Activated T-cell treated with anti-CD3 and anti-CD28 coated beads, Interleukin-2, amount 50 U/mL, for 4 hours (primary cell): ENCODE results near the gene NAV2. TPM values are rescaled to one million over a fixed set of nuclear protein-coding genes. Genes with fewer than 3 reads are reported as not detected.

Source experiments
- ATAC-seq, 2 donors: fragments of 200-7000 bp; cut with Tn5 transposase; one replicate each; pipeline ENCODE4 v1.10.0; 2021
- DNase-seq: peaks from one replicate; pipeline ENCODE4 v3.0.0-alpha.2; 2020
- H3K27me3 Mint-ChIP-seq: one replicate; pipeline ENCODE4 v1.8.0; 2021; ENCODE audit warnings: low read depth, mixed read lengths
- H3K36me3 Mint-ChIP-seq: one replicate; pipeline ENCODE4 v1.8.0; 2022; ENCODE audit warnings: mixed read lengths; ENCODE audit not compliant: insufficient read depth
- H3K4me1 Mint-ChIP-seq: one replicate; pipeline ENCODE4 v1.8.0; 2021; ENCODE audit warnings: low read depth, mixed read lengths
- H3K4me3 Mint-ChIP-seq: one replicate; pipeline ENCODE4 v1.8.0; 2021; ENCODE audit warnings: mild to moderate bottlenecking, moderate library complexity, mixed read lengths
- H3K9me3 Mint-ChIP-seq: one replicate; pipeline ENCODE4 v1.8.0; 2021; ENCODE audit warnings: mixed read lengths
- total RNA-seq, 3 donors: library from RNA; stranded (reverse); gene quantifications; one replicate each; pipeline ENCODE4 v1.2.1, GENCODE V29; 2021

Gene NAV2
- total RNA-seq, 3 donors from 2014 or later, result 0.08 to 0.60 (median 0.35) TPM

DNA sequence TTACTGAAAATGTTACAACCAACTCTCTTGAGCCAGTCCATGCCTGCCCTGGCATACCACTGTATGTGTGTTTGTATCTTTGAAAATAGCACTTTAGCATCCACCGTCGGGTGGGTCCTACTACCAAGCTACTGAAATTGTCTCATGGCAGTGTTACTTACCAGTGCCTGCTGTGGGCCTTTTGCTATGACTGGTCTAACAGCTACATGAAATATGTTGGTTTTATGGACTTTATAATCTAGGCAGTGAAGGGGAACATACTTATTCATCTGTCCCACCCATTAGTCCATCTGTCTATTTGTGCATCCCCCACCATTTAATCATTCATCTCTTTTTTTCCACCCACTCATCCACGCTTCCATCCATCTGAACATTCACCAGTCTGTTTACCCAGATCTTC lies 106.0 kb downstream of the NAV2 start:
- Mint-ChIP-seq H3K9me3 (no peaks in the 10 kb centered on the region), H3K4me3 (no peak overlapping the region), H3K4me1 (no peaks in the 10 kb centered on the region), H3K27me3 (peaks cover 11% of the 10 kb centered on the region), H3K36me3 (no peaks in the 10 kb centered on the region)
- DNase-seq (no peak), ATAC-seq (no peak)

DNA sequence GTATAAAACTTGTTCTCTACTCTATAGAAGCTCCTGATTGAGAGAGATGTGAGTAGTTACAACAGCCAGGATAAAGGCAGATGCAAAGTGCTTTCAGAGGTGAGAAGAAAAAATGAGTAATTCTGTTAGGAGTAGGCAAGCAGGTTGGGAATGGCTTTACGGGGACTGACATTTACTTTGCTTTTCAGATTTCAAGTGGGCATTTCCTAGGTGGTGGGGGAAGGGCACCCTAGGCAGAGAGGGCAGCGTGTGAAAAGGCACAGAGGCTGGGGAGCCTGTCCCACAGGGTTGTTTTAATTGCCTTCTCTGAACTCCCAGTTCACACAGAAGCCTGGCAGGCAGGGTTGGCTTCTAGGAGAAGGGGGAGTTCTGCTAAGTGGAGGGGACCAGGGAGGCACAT lies 106.5 kb downstream of the NAV2 start:
- H3K4me3 Mint-ChIP-seq, result no peak overlapping the region
- no peaks in the 10 kb centered on the region for H3K4me1 Mint-ChIP-seq
- H3K36me3 Mint-ChIP-seq, result no peaks in the 10 kb centered on the region
- no peaks in the 10 kb centered on the region for H3K9me3 Mint-ChIP-seq
- ATAC-seq, result no peak
- peaks cover 12% of the 10 kb centered on the region for H3K27me3 Mint-ChIP-seq
- DNase-seq, result no peak

DNA sequence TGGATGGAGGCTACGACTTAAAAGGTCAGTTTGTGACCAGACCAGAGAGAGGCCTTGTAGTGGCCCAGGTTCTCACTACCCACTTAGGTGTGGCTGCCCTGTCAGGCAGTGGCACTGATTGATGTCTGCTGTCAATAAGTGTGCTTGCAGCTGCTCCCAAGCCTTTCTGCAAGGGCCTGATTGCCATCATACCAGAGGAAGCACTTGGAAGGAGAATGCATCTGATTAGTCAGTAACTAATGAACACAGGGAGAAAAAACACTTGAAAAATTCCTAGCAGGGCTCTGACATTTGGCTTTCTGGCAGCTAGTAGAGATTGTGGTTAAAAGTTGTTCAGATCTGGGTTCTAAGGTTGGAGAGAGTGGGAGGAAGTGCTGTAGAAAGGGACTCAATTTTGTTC lies 107.5 kb downstream of the NAV2 start:
- no peaks in the 10 kb centered on the region for H3K9me3 Mint-ChIP-seq
- DNase-seq (no peak), ATAC-seq (no peak)
- no peak overlapping the region for H3K4me3 Mint-ChIP-seq
- no peaks in the 10 kb centered on the region for H3K36me3 Mint-ChIP-seq
- peaks cover 12% of the 10 kb centered on the region for H3K27me3 Mint-ChIP-seq
- H3K4me1 Mint-ChIP-seq, result no peaks in the 10 kb centered on the region

DNA sequence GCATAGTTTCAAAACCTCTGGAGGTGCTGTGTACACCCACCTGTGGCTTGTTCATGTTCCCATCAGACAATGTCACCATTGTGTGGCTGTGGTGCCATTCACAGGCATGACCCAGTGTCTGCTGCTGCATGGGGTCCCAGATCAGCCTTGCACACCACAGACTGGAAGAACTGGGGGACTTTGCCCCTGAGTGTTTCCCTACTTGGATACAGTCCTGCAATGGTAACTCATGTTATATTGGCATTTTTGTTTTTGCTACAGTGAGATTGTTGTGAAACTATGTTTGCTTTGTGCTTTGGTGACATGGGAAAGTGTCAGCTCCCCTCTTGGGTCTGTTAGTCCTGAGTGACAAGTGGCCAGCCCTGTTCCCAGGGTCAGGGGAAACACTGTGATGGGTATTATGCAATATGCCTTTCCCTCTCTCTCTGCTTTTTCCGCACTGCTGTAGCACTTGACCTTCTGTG lies 108.8 kb downstream of the NAV2 start:
- H3K36me3 Mint-ChIP-seq, result no peaks in the 10 kb centered on the region
- peaks cover 12% of the 10 kb centered on the region for H3K27me3 Mint-ChIP-seq
- no peaks in the 10 kb centered on the region for H3K9me3 Mint-ChIP-seq
- ATAC-seq (no peak), DNase-seq (no peak)
- no peak overlapping the region for H3K4me3 Mint-ChIP-seq
- no peaks in the 10 kb centered on the region for H3K4me1 Mint-ChIP-seq

DNA sequence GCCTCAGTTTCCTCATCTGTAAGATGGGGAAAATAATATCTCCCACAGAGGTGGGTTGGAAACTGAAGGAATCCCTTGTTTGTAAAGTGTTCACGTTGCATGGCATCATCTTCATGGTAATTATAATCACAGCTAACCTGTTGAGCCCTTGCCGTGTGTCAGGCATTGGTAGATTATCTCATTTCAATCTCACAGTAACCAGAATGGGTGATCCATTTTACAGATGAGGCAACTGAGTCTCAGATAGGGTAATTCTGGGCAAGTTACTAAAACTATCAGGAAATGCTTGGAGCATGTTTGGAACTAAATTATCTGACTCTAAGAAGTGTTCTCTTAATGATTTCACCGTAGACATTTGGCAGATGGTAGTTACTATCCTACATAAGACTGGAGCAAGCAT lies 109.4 kb downstream of the NAV2 start:
- Mint-ChIP-seq H3K4me1 (no peaks in the 10 kb centered on the region), H3K27me3 (peaks cover 12% of the 10 kb centered on the region), H3K36me3 (no peaks in the 10 kb centered on the region), H3K9me3 (no peaks in the 10 kb centered on the region), H3K4me3 (no peak overlapping the region)
- no peak for ATAC-seq
- DNase-seq, result no peak

DNA sequence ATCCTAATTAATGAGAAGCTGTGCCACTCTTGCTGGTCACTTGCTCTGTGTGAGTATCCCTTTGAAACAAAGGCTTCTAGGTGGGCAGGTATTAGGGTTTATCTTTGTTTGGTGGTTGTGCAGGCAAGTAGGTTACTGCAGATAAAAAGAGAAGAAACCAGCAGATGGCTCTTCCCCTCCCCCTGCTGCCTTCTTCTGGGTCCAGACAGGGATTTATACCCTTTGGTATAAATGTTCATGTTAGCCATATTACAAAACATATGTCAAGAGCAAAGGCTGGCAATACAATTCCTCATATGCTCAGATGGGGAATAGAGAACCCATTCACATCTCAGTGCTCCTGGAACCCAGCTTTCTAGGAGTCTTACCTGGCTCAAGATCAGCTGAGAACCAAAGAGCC lies 109.9 kb downstream of the NAV2 start:
- ATAC-seq, result no peak
- H3K4me3 Mint-ChIP-seq, result no peak overlapping the region
- no peaks in the 10 kb centered on the region for H3K9me3 Mint-ChIP-seq
- no peak for DNase-seq
- no peaks in the 10 kb centered on the region for H3K36me3 Mint-ChIP-seq
- no peaks in the 10 kb centered on the region for H3K4me1 Mint-ChIP-seq
- H3K27me3 Mint-ChIP-seq, result peaks cover 12% of the 10 kb centered on the region

DNA sequence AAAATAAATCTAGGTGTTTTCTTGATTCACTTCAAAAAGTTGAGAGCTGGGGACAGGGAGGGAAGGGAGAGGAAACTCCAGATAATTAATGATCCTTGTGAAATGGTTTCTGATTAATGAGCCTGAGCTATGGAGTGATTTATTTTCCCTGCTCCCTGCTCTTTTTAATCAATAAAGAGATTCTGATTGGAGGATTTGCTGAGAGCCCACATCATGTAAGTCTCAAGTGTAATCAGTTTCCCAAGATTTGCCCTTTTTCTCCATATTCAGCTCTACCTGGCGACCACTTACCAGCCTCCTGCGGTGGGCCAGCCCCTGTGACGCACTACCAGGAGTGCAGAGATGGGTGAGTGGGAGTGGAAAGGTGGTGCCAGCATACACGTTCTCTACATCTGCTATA lies 114.0 kb downstream of the NAV2 start:
- Mint-ChIP-seq H3K4me1 (no peaks in the 10 kb centered on the region), H3K27me3 (peaks cover 9% of the 10 kb centered on the region), H3K4me3 (no peak overlapping the region), H3K9me3 (no peaks in the 10 kb centered on the region), H3K36me3 (no peaks in the 10 kb centered on the region)
- DNase-seq (no peak), ATAC-seq (no peak)

DNA sequence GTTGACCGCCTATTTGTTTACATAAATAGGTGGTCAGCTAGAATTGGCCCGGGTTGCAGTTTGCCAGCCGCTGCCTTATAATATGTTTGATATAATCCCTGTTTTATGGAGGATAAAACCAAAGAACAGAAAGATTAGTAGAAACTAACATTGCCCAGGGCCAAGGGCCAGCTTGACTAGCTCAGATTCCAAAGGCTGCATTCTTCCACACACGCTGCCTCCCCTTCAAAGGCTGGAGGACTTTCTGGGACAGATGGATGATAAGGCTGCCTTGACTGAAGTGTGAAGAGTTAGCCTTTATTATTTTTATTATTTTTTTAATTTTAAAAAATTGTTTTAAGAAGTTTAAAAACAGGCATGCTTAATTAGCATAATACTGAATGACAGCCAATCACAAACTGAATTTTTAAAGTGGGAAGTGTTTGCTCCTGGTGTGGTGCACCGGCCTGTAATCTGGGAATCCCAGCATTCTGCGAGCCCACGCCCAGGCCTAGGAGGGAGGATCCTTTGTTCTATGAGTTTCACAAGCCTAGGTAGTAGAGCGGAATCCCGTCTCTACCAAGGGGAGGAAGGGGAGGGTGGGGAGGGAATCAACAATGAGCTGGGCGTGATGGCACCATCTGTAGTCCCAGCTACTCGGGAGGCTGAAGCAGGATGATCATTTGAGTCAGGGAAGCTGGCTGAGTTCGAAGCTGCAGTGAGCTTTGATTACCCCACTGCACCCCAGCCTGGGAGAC lies 114.9 kb downstream of the NAV2 start:
- Mint-ChIP-seq H3K4me3 (no peak overlapping the region), H3K27me3 (peaks cover 3% of the 10 kb centered on the region)
- DNase-seq, result no peak

DNA sequence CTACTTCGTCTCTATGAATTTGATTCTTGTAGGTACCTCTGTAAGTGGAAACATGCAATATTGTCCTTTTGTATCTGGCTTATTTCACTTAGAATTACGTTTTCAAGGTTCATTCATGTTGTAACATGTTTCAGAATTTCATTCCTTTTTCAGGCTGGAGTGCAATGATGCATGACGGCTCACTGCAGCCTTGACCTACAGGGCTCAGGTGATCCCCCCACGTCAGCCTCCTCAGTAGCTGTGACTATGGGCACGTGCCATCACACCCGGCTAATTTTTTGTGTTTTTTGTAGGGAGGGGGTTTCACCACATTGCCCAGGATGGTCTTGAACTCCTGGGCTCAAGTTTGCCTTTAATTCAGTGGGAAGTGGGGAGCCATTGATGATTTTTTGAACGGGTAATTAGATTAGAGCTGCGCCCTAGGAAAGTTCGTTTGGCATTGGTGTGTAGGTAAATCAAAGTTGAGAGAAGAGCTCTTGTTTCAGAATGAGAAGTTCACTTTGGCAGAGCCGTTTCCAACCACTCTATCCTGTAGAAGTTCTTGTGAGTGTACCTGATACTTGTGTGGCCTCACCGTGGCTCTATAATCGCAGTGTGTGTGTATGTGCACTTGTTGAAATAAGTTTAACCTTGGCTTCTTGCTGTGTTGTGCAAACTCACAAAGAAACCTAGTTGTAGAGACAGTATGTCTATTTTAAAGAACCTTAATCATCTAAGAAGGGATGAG lies 115.9 kb downstream of the NAV2 start:
- Mint-ChIP-seq H3K4me3 (no peak overlapping the region), H3K36me3 (no peaks in the 10 kb centered on the region), H3K4me1 (no peaks in the 10 kb centered on the region), H3K27me3 (peaks cover 2% of the 10 kb centered on the region), H3K9me3 (no peaks in the 10 kb centered on the region)
- DNase-seq (no peak), ATAC-seq (no peak)

More for the DNA sequence above, 114.9 kb downstream of the NAV2 start:
- Mint-ChIP-seq H3K9me3 (no peaks in the 10 kb centered on the region), H3K36me3 (no peaks in the 10 kb centered on the region), H3K4me1 (no peaks in the 10 kb centered on the region)
- ATAC-seq, result no peak

DNA sequence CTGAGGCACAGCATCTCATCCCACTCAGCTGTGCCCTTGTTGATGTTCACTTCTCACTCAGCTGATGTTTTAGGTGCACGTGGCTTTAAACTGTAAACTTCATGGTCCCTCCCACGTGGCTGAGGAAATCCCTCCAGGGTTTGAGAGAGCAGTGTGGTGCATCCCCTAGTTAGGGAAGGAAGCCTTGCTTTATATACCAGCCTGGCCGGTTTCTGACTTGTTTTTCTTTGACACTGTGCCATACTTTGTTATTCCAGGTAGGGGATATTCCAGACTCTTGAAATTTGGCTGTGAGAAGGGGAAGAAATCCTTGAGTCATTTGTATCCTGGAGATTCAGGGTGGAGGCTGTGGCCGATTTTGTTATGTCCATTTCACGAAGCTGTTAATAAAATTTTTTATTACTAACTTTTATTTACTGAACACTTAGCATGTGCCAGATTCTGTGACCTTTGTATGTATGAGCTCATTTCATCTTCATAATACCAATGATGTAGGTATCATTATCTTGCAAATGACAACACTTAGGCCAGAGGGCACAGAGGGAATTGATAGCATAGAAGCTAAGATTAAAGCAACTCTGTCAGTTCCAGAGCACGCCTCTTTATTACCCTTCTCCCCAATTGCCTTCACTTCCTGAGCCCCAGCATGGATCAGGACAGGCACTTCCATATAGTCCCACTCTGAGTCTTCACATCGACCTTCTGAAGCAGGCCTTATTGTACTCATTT lies 116.6 kb downstream of the NAV2 start:
- H3K4me1 Mint-ChIP-seq, result no peaks in the 10 kb centered on the region
- ATAC-seq (no peak), DNase-seq (no peak)
- H3K9me3 Mint-ChIP-seq, result no peaks in the 10 kb centered on the region
- H3K27me3 Mint-ChIP-seq, result no peaks in the 10 kb centered on the region
- H3K4me3 Mint-ChIP-seq, result no peak overlapping the region
- H3K36me3 Mint-ChIP-seq, result no peaks in the 10 kb centered on the region

DNA sequence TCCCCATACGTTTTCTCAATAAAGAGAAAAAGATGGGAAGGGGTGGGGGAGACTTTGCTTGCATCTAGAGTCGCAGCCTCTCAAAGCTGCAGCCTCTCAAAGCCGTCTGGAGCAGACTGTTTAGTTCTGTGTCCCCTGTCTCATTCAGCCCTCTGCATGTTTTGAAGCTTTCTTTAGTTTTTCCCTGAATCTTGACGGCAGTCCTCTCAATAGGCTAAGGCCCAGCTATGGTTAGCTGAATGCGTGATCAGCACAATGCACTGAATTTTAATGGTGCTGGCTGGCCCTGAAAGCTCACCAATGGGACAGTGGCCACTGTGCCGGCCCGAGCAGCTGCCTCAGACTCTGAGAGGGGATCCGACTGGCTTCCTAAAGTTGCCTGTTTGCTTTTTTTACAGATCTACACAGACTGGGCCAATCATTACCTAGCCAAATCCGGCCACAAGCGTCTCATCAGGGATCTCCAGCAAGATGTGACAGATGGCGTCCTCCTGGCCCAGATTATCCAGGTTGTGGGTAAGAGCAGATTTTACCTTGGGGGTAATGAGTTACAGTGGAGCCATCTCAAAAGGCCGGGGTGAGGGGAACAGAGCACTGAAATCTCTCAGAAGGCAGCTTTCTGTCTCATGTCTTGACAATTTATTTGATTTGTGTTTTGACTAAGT lies 119.6 kb downstream of the NAV2 start:
- no peak overlapping the region for H3K4me3 Mint-ChIP-seq

DNA sequence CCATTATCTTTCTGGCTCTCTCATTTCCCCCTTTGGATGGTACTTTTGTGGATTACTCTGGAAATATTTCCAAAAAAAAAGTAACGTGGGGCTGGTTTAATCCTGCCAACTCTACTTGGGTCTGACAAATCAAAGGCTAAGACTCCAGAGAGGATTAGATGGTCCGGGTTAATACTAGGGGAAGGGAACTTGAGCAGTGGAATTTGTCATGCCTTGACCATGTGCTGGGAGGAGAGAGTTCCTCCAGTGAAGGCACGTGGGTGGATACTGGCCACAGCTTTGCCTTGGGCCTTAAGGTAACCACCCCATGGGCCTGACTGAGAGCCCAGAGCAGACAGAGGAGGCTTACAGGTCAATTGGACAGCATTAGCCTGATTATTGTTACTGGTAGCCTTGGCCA lies 120.3 kb downstream of the NAV2 start:
- ATAC-seq (no peak), DNase-seq (no peak)
- Mint-ChIP-seq H3K4me3 (no peak overlapping the region), H3K4me1 (no peaks in the 10 kb centered on the region), H3K27me3 (no peaks in the 10 kb centered on the region), H3K9me3 (no peaks in the 10 kb centered on the region), H3K36me3 (no peaks in the 10 kb centered on the region)

More for the DNA sequence above, 119.6 kb downstream of the NAV2 start:
- Mint-ChIP-seq H3K4me1 (no peaks in the 10 kb centered on the region), H3K36me3 (no peaks in the 10 kb centered on the region), H3K9me3 (no peaks in the 10 kb centered on the region), H3K27me3 (no peaks in the 10 kb centered on the region)
- DNase-seq (no peak), ATAC-seq (no peak)

DNA sequence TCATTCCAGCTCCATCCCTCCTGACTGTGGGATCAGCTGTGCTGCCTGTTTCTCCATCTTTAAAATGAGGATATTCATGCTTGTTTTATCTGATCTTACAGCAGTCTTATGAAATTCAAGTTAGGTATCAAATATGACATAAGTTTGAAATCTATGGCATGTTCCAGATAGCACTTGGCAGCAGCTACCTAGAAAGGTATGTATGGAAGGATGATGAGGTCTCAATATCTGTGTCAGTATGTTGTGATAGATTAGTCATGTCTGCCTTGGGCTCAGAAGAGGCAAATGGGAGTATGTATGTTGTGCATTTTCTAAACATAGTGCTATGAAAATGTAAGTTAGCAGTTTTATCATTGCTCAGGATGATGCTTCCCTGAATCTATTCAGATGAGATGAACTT lies 122.1 kb downstream of the NAV2 start:
- no peaks in the 10 kb centered on the region for H3K36me3 Mint-ChIP-seq
- no peak overlapping the region for H3K4me3 Mint-ChIP-seq
- no peaks in the 10 kb centered on the region for H3K4me1 Mint-ChIP-seq
- DNase-seq (no peak), ATAC-seq (no peak)
- no peaks in the 10 kb centered on the region for H3K9me3 Mint-ChIP-seq
- H3K27me3 Mint-ChIP-seq, result no peaks in the 10 kb centered on the region

DNA sequence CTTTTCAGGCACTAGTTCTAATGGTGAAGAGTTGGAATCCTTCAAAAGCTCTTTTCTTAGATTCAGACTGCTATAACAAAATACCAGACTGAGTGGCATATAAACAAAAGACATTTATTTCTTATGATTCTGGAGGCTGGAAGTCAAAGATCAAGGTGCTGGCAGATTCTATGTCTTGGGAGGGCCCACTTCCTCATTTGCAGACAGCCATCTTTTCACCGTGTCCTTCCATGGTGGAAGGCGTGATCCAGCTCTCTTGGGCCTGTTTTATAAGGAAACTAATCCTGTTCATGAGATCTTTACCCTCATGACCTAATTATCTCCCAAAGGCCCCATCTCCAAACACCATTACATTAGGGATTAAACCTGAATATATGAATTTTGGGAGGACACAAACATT lies 124.0 kb downstream of the NAV2 start:
- H3K4me1 Mint-ChIP-seq, result no peaks in the 10 kb centered on the region
- H3K27me3 Mint-ChIP-seq, result no peaks in the 10 kb centered on the region
- H3K9me3 Mint-ChIP-seq, result no peaks in the 10 kb centered on the region
- ATAC-seq (no peak), DNase-seq (no peak)
- no peaks in the 10 kb centered on the region for H3K36me3 Mint-ChIP-seq
- H3K4me3 Mint-ChIP-seq, result no peak overlapping the region
